HG03575 (cell line): ENCODE measurements around the gene PERM1.

Experiments used
- ATAC-seq: cut with Tn5 transposase; IDR thresholded peaks from one replicate; pipeline ENCODE4 v1.9.1; 2021; ENCODE audit not compliant: unreplicated experiment, insufficient number of reproducible peaks, low FRiP score; ENCODE audit errors: extremely low read depth

The PERM1 gene

GRCh38 chr1:970973-971730 lies 10.7 kb downstream of the PERM1 start:
- no peak for ATAC-seq

GRCh38 chr1:970242-970972 lies 11.5 kb downstream of the PERM1 start:
- no peak for ATAC-seq

- no peak for ATAC-seq
These were observed 12.5 kb downstream of the PERM1 start for GRCh38 chr1:969260-969855.

- ATAC-seq: no peak
These were observed 14.2 kb downstream of the PERM1 start for GRCh38 chr1:967466-968343.

- no peak for ATAC-seq
These were observed 15.1 kb downstream of the PERM1 start for GRCh38 chr1:966704-967300.

GRCh38 chr1:966135-966703 lies 15.7 kb downstream of the PERM1 start, which contains the start of gene PLEKHN1:
Gene PLEKHN1, plus strand, starts transcription at chr1:966482. Its CDS starts 50 bp downstream, at chr1:966532.
- ATAC-seq: no peak

- ATAC-seq: no peak
These were observed 16.3 kb downstream of the PERM1 start for GRCh38 chr1:965526-966134.

- no peak for ATAC-seq
These were observed 17.0 kb downstream of the PERM1 start for GRCh38 chr1:964691-965525.

GRCh38 chr1:963746-964525 lies 18.0 kb downstream of the PERM1 start:
- no peak for ATAC-seq

GRCh38 chr1:963301-963651 lies 18.6 kb downstream of the PERM1 start:
- no peak for ATAC-seq

- no peak for ATAC-seq
These were observed 19.3 kb downstream of the PERM1 start for GRCh38 chr1:962381-963300.

- ATAC-seq: no peak
These were observed 20.7 kb downstream of the PERM1 start for GRCh38 chr1:961132-961669.

GRCh38 chr1:960363-961131 lies 21.3 kb downstream of the PERM1 start, which contains the start of gene KLHL17:
Gene KLHL17, plus strand, starts transcription at chr1:960584. Its CDS starts 110 bp downstream, at chr1:960694.
- no peak for ATAC-seq

GRCh38 chr1:959731-960362 lies 22.0 kb downstream of the PERM1 start:
- ATAC-seq: no peak
